BLaER1 (cell line): Measurements from ENCODE around the gene PID1.

Experiments
- H3K27ac ChIP-seq: shearing (Covaris generic); formaldehyde crosslinking; 2 replicates; pipeline ENCODE4 v1.8.1; 2022
- H3K27me3 ChIP-seq: shearing (Covaris generic); formaldehyde crosslinking; 2 replicates; pipeline ENCODE4 v1.8.1; 2022
- H3K36me3 ChIP-seq: shearing (Covaris generic); formaldehyde crosslinking; 2 replicates; pipeline ENCODE4 v1.8.1; 2022
- H3K4me1 ChIP-seq: shearing (Covaris generic); formaldehyde crosslinking; 2 replicates; pipeline ENCODE4 v1.8.1; 2022
- H3K4me2 ChIP-seq: shearing (Covaris generic); formaldehyde crosslinking; 2 replicates; pipeline ENCODE4 v1.8.1; 2022
- H3K4me3 ChIP-seq: shearing (Covaris generic); formaldehyde crosslinking; 2 replicates; pipeline ENCODE4 v1.8.1; 2022
- H3K9ac ChIP-seq: shearing (Covaris generic); formaldehyde crosslinking; 2 replicates; pipeline ENCODE4 v1.8.1; 2022
- H3K9me3 ChIP-seq: shearing (Covaris generic); formaldehyde crosslinking; 2 replicates; pipeline ENCODE4 v1.8.1; 2022
- H4K20me1 ChIP-seq: shearing (Covaris generic); formaldehyde crosslinking; 2 replicates; pipeline ENCODE4 v1.8.1; 2022
- Cebpa-rat ChIP-seq: shearing (Covaris generic); IDR thresholded peaks from 2 replicates; pipeline ENCODE4 v1.8.1; 2022

PID1 gene

GRCh38 chr2:229133155-229133772 is 137.8 kb downstream of the PID1 start:
- no peaks in the 10 kb centered on the region for H3K4me1 ChIP-seq
- H3K27ac ChIP-seq, result no peak overlapping the region
- H3K36me3 ChIP-seq, result no peaks in the 10 kb centered on the region
- no peaks in the 10 kb centered on the region for H3K9me3 ChIP-seq
- no peaks in the 10 kb centered on the region for H3K27me3 ChIP-seq
- H3K9ac ChIP-seq, result no peak overlapping the region
- TF ChIP-seq Cebpa-rat, result no peak
- H3K4me3 ChIP-seq, result no peak overlapping the region
- H3K4me2 ChIP-seq, result no peak overlapping the region
- H4K20me1 ChIP-seq, result no peaks in the 10 kb centered on the region

- Histone ChIP-seq H3K36me3 (no peaks in the 10 kb centered on the region), H3K27ac (no peak overlapping the region), H3K4me3 (no peak overlapping the region), H3K9me3 (no peaks in the 10 kb centered on the region), H4K20me1 (no peaks in the 10 kb centered on the region), H3K27me3 (no peaks in the 10 kb centered on the region), H3K9ac (no peak overlapping the region), H3K4me1 (no peaks in the 10 kb centered on the region), H3K4me2 (no peak overlapping the region)
- no peak for TF ChIP-seq Cebpa-rat
Measured at GRCh38 chr2:229132236-229132635, 138.9 kb downstream of the PID1 start.

- H3K9ac ChIP-seq, result no peak overlapping the region
- no peak overlapping the region for H3K4me2 ChIP-seq
- no peaks in the 10 kb centered on the region for H3K4me1 ChIP-seq
- TF ChIP-seq Cebpa-rat, result no peak
- H3K4me3 ChIP-seq, result no peak overlapping the region
- H3K27ac ChIP-seq, result no peak overlapping the region
- no peaks in the 10 kb centered on the region for H3K36me3 ChIP-seq
- H4K20me1 ChIP-seq, result no peaks in the 10 kb centered on the region
- no peaks in the 10 kb centered on the region for H3K9me3 ChIP-seq
- H3K27me3 ChIP-seq, result no peaks in the 10 kb centered on the region
Measured at GRCh38 chr2:229130522-229130921, 140.6 kb downstream of the PID1 start.

- no peaks in the 10 kb centered on the region for H3K4me1 ChIP-seq
- TF ChIP-seq Cebpa-rat, result no peak
- no peak overlapping the region for H3K4me3 ChIP-seq
- no peaks in the 10 kb centered on the region for H3K9me3 ChIP-seq
- no peaks in the 10 kb centered on the region for H3K36me3 ChIP-seq
- H3K27me3 ChIP-seq, result no peaks in the 10 kb centered on the region
- no peaks in the 10 kb centered on the region for H4K20me1 ChIP-seq
- no peak overlapping the region for H3K4me2 ChIP-seq
- no peak overlapping the region for H3K27ac ChIP-seq
- no peak overlapping the region for H3K9ac ChIP-seq
Measured at GRCh38 chr2:229129738-229130371, 141.2 kb downstream of the PID1 start.

- H3K4me3 ChIP-seq, result no peak overlapping the region
- no peak overlapping the region for H3K9ac ChIP-seq
- no peak overlapping the region for H3K4me2 ChIP-seq
- no peaks in the 10 kb centered on the region for H3K36me3 ChIP-seq
- no peaks in the 10 kb centered on the region for H4K20me1 ChIP-seq
- no peak for TF ChIP-seq Cebpa-rat
- H3K27ac ChIP-seq, result no peak overlapping the region
- H3K4me1 ChIP-seq, result no peaks in the 10 kb centered on the region
- 0 out of 2 replicates have a peak, but pooled peaks cover 6% of the 10 kb centered on the region for H3K9me3 ChIP-seq
- no peaks in the 10 kb centered on the region for H3K27me3 ChIP-seq
Measured at GRCh38 chr2:229127471-229127870, 143.6 kb downstream of the PID1 start.

GRCh38 chr2:229126066-229126465 is 145.0 kb downstream of the PID1 start:
- TF ChIP-seq Cebpa-rat, result no peak
- Histone ChIP-seq H3K4me3 (no peak overlapping the region), H4K20me1 (no peaks in the 10 kb centered on the region), H3K9me3 (0 out of 2 replicates have a peak, but pooled peaks cover 6% of the 10 kb centered on the region), H3K4me2 (no peak overlapping the region), H3K36me3 (no peaks in the 10 kb centered on the region), H3K27me3 (no peaks in the 10 kb centered on the region), H3K27ac (no peak overlapping the region), H3K9ac (no peak overlapping the region), H3K4me1 (no peaks in the 10 kb centered on the region)

- TF ChIP-seq Cebpa-rat, result no peak
- H3K27me3 ChIP-seq, result no peaks in the 10 kb centered on the region
Measured at GRCh38 chr2:229124136-229124535, 147.0 kb downstream of the PID1 start.

GRCh38 chr2:229118927-229119326 is 152.2 kb downstream of the PID1 start:
- Histone ChIP-seq H3K4me3 (no peak overlapping the region), H3K4me1 (no peaks in the 10 kb centered on the region), H3K27ac (no peak overlapping the region), H3K9me3 (0 out of 2 replicates have a peak, but pooled peaks cover 6% of the 10 kb centered on the region), H3K4me2 (no peak overlapping the region), H3K9ac (no peak overlapping the region), H3K36me3 (no peaks in the 10 kb centered on the region), H4K20me1 (no peaks in the 10 kb centered on the region), H3K27me3 (no peaks in the 10 kb centered on the region)
- TF ChIP-seq Cebpa-rat, result no peak

More at GRCh38 chr2:229124136-229124535, 147.0 kb downstream of the PID1 start:
- Histone ChIP-seq H3K9ac (no peak overlapping the region), H3K4me2 (no peak overlapping the region), H3K4me1 (no peaks in the 10 kb centered on the region), H3K9me3 (0 out of 2 replicates have a peak, but pooled peaks cover 6% of the 10 kb centered on the region), H3K36me3 (no peaks in the 10 kb centered on the region), H3K4me3 (no peak overlapping the region), H3K27ac (no peak overlapping the region), H4K20me1 (no peaks in the 10 kb centered on the region)

- Histone ChIP-seq H3K4me1 (no peaks in the 10 kb centered on the region), H4K20me1 (no peaks in the 10 kb centered on the region), H3K4me3 (no peak overlapping the region), H3K4me2 (no peak overlapping the region), H3K9me3 (0 out of 2 replicates have a peak, but pooled peaks cover 4% of the 10 kb centered on the region), H3K9ac (no peak overlapping the region), H3K27me3 (no peaks in the 10 kb centered on the region), H3K36me3 (no peaks in the 10 kb centered on the region), H3K27ac (no peak overlapping the region)
- TF ChIP-seq Cebpa-rat, result no peak
Measured at GRCh38 chr2:229118336-229118735, 152.8 kb downstream of the PID1 start.

- Histone ChIP-seq H3K4me2 (no peak overlapping the region), H3K9me3 (no peaks in the 10 kb centered on the region), H3K4me3 (no peak overlapping the region), H4K20me1 (no peaks in the 10 kb centered on the region), H3K9ac (no peak overlapping the region), H3K36me3 (no peaks in the 10 kb centered on the region), H3K27me3 (no peaks in the 10 kb centered on the region), H3K4me1 (no peaks in the 10 kb centered on the region), H3K27ac (no peak overlapping the region)
- TF ChIP-seq Cebpa-rat, result no peak
Measured at GRCh38 chr2:229111744-229112143, 159.3 kb downstream of the PID1 start.
